Measurements from ENCODE around the gene DENND1B.
A peak's percentile ranks its signal among the peaks of the same experiment; 100 is the strongest.

Gene DENND1B, protein sequence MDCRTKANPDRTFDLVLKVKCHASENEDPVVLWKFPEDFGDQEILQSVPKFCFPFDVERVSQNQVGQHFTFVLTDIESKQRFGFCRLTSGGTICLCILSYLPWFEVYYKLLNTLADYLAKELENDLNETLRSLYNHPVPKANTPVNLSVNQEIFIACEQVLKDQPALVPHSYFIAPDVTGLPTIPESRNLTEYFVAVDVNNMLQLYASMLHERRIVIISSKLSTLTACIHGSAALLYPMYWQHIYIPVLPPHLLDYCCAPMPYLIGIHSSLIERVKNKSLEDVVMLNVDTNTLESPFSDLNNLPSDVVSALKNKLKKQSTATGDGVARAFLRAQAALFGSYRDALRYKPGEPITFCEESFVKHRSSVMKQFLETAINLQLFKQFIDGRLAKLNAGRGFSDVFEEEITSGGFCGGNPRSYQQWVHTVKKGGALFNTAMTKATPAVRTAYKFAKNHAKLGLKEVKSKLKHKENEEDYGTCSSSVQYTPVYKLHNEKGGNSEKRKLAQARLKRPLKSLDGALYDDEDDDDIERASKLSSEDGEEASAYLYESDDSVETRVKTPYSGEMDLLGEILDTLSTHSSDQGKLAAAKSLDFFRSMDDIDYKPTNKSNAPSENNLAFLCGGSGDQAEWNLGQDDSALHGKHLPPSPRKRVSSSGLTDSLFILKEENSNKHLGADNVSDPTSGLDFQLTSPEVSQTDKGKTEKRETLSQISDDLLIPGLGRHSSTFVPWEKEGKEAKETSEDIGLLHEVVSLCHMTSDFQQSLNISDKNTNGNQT

GRCh38 chr1:197775282-197776262 is at the start of gene DENND1B:
Gene DENND1B (minus strand): TSS chr1:197775480. CDS start chr1:197775155, 325 bp downstream.
- DNase-seq = peak; percentile 59

DNA sequence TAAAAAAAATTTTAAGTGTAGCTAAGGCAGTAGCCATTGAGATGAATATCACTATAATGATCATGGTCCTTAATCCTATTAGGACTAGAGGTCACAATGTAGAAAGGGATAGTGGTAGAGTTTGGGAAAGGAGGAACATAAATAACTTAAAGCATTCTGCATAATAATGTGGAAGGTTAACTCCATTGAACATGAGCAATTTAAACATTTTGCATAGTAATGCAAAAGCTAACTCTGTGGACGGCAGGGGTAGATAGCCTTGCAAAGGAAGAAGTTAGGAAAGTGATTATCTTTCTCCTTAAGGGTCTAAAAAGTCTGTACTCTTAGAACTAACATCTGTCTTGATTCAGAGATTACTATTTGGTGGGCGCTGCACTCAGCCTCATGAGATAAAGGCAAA is 39.0 kb upstream of the DENND1B start:
- no peak for DNase-seq

DNA sequence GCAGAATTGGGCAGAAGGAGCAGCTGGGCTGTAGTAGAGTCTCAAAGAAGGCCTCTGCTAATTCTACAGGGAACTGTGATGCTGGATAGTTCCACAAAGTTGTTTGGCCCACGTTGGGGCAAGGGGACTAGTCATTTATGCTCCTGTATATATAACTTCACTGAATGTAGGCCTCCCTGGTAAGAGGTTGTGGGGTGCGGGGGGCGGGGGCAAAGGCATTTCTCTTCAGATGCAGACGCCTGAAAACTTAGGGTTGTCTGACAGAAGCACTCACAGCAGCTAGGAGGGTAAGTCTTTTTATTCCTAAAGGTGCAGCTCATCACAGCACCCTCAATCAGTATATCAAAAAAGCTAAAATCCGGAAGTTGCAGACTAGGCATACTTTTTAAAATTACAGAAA is 38.5 kb upstream of the DENND1B start:
- DNase-seq = no peak

- no peak for DNase-seq
These were observed 36.5 kb upstream of the DENND1B start for GRCh38 chr1:197811769-197812168.

GRCh38 chr1:197810812-197811211 is 35.5 kb upstream of the DENND1B start:
- no peak for DNase-seq

DNA sequence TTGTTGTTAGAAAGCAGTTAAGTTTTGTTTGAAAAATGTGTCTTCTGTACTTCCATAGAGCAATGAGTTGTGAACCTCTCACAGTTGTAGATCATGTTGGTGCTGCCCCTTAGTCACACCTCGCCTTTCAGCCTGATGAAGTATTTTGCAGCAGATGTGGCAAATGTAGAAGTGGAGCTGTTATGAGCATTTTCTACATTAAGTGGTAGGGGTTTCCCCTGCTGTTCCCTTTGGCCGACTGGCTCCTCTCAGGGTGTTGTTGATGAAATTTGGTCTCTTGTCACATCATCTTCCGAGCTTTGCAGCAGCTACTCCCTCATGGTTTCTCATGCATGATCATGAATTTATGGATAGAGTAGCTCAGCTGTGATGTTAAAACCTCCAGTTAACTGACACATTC is 33.6 kb upstream of the DENND1B start:
- DNase-seq = no peak

DNA sequence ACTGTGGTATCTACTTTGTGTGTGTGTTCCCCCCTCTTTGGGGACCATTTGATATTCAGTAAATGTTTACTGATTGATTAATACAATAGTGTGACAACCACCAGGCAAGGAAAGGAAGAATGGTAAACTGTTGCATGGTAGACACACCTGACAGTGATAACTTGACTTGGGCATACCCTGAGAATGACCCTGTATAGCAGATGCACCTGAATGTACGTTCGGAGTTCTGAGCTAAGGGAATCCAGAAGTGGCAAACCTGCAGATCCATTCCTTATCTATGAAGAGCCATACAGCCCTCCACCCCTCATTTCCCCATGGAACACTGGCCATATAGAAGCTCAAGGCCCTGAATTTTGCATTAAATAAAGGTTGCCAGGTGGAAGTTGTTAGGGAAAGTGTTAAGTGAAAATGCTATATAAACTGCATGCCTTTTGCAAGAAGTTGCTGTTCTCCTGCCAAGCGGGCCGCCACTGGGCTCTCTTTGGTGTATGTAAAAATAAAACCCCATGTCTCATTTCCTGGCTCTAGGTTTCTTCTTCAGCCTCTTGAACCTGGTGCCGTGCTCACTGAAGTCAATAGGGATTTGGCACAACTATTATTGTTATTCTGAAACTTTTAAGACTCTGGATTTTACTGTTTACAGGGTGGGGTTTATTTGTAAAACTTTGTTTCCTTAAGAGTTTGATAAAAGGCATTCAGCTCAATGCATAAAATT is 32.6 kb upstream of the DENND1B start:
- no peak for DNase-seq

DNA sequence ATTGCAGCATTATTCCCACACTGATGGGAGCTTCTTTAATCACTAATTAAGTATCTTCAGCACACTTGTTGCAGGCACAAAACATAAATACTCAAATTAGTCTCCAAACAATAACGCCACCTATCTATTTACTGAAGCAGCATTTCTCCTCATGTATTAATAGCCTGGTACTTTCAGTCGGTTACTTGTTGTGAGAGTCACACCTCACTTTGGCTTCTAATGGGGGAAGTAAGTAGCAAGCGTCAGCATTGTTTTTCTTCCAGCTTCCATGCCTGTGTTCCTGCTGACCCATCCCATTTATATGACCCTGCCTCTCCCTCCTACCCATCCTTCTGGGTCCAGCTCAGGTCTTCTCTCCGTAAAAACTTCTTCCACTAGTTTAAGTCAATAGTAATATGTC is 31.9 kb upstream of the DENND1B start:
- no peak for DNase-seq

DNA sequence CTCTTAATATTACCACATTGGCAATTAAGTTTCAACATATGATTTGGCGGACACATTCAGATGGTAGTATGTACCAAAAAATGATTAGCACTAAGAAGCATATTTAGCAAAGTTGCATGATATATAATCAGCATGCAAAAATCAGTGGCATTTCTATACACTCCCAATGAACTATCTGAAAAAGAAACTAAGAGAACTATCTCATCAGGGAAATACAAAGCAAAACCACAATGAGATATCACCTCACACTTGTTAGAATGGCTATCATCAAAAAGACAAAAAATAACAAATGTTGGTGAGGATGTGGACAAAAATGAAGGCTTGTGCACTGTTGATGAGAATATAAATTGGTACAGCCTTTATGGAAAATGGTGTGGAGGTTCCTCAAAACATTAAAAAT is 31.4 kb upstream of the DENND1B start:
- no peak for DNase-seq

DNA sequence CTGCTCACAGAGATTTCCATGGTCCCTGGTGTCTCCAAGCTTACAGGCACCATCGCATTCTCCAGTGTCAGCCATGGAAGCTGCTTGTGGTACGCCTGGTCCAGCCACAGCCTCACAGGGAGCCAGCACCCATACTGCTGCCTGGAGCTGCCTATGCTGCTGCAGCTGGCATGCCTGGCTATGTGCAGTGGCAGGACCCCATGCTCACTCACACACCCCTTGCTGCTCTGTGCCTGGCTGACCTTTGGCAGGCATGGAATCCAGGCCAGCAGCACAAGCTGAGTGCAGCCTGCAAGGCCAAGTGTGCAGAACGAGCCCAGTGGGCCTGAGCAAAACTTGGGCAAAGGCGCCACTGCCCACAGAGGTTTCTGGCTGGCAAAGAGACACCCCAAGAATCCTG is 26.4 kb upstream of the DENND1B start:
- DNase-seq = no peak

DNA sequence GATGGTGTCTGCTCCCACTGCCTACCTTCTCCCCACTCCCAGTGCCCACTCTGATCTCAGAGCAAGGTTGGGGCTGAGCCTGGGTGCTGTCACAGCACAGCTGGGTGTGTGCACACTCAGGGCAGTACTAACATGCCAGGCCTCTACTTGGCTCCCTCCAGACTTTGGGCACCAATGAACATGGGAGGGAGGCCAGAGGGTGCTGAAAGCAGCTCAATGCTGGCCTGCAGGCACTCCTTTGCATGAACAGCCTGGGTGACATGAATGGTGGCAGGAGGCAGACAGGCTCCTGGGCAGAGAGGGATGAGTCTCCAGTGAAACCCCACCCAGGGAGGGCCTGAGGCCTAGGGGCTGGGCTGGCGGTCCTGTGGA is 25.8 kb upstream of the DENND1B start:
- DNase-seq = no peak

DNA sequence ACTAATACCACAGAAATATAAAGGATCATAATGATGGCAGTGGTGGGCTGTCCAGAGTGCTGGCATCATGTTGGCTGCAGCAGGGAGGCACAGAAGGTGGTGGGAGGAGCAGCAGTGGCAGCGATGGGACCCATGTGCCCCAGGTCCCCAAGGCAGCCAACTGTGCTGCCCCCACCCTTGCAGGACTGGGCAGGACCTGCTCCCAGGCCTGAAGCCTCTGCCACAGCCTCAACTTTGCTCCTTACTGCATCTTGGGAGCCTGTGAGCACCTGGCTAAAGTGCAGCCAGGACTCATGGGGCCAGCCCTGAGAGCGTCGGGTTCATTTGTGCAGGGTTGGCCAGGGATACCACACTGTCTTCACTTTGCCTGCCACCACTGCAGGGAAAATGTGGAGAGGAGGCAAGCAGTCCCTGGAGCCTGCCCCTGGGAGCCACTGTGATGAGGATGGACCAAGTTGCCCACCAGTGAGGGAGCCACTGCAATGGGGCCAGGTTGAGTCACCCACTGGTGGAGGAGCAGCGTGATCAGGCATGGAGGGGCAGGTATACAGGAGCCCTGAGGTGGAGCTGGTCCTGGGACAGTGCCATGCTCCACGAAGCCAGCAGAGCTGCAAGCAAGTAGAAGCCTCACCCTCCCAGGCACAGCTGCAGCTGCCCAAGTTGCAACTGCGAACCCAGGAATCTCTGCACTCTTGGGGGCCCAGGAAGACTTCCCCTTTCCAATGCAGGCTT is 25.3 kb upstream of the DENND1B start:
- DNase-seq = no peak

DNA sequence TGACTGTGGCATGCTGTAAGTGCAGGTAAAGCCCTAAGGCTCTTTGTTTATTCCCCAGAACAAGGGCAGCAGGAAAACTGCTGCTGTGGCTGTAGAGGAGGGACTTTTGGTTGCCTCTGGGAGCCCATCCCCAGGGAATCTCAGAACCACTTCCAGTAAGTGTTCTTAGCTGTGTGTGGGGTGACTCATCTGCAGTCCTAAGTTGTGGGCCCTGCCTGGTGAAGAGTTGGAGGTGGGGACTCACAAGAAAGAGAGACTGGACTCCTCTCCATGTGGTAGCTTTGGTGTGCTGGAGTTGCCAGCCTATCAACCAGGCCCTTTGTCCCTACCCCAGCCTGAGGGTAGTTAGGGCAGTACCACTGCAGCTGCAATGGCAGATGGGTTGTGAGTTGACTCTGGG is 24.0 kb upstream of the DENND1B start:
- DNase-seq = no peak

GRCh38 chr1:197798492-197798891 is 23.2 kb upstream of the DENND1B start:
- no peak for DNase-seq

DNA sequence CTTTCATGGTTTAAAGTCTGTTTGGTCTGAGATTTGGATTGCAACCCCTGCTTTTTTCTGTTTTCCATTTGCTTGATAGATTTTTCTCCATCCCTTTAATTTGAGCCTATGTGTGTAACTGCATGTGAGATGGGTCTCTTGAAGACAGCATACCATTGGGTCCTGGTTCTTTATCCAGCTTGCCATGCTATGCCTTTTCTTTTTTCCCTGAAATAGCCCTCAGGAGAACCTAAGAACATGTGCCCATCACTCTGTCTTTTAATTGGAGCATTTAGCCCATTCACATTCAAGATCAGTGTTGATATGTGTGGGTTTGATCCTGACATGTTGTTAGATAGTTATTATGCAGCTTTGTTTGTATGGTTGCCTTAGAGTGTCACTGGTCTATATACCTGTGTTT is 21.7 kb upstream of the DENND1B start:
- no peak for DNase-seq

DNA sequence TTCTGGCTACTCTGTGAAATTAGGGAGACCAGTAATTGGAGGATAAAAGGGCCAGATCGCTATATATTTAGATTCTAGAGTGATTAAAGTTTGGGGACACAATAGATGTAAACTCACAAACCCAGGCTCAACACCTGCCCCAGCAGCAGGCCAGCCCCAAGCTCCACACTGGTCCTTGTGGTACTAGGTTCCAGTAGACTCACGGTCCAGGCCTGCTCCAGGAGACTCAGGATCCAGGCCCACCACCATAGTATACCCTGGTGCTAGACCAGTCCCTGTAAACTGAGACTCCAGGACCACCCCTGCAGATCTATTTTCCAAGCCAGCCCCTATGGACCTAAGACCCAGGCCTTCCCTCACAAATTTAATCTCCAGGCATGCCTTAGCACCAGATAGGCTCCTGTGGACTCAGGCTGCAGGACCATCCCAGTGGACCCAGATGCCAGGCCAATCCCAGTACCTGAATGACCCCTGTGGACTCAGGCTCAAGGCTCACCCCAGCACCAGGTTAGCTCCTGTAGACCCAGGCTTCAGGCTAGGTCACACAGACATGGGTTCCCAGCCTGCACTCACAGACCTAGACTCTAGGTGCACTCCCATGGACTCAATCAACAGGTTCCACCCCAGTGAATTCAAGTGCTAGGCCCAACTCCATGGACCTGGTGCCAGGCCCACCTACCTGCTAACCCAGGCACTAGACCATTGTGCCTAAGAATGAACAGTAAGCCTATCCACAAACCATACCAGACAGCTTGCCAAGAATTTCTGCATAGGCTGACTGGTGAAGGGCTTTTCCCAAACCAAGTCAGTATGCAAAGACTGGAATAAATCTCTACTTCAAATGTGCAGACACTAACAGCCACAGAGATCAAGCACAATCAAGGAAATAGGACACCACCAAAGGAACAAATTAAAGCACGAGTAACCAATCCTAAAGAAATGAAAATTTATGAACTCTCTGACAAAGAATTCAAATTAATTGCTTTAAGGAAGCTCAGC is 13.8 kb upstream of the DENND1B start:
- DNase-seq = no peak

DNA sequence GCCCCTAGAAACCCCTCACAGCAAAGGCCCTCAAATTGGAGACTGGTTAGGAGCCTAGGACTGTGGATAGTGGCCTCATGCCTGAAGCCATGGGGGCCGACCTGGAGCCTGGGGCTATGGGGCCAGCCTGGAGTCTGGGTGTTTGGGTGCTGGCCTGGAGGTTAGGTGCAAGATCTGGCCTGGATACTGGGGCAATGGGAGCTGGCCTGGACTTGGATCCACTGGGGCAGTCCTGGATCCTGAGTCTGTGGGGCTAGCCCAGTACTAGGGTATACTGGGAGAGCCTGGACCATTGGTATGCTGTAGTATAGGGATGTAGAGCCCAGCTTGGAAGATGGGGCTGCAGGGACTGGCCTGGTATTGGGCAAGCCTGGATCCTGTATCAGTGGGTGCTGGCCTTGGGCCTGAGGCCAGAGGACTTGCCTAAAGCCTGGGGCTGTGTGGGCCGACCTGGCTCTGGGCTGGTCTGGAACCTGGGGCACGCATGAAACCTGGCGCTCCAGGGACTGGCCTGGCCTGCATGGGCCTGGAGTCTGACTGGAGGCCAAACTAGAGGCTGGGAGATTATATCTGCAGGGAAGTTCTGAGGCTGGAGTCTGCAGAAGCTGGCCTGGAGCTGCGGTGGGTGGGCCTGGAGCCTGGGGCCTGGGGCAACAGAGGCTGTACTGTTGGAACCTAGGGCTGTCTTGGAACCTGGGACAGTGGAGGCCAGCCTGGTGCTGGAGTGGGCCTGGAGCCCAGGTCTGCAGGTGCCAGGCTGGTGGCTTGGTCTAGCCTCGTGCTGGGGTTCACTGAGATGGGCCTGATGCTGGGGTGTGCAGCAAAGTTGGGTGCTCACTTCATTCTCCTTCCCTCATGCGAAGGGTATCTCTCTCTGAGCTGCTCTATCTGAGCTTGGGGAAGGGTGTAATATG is 12.6 kb upstream of the DENND1B start:
- no peak for DNase-seq

DNA sequence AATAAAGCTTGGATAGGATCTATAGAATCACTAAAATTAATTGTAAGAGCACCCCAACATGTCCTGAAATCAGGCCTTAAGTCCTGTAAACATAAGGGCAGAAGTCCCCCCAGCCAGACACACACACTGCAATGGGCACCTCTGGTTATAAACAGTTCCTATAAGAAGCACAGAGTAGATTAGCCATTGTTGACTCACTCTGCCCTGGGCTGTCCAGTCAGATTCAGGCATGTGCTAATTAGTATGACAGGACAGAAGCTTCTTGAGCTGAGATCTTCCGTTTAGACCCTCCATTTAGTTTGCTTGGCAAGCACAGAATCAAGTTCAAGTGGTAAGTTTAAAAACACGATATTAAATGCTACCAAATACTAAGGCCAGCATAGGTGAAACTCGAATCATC is 11.8 kb upstream of the DENND1B start:
- DNase-seq = no peak

DNA sequence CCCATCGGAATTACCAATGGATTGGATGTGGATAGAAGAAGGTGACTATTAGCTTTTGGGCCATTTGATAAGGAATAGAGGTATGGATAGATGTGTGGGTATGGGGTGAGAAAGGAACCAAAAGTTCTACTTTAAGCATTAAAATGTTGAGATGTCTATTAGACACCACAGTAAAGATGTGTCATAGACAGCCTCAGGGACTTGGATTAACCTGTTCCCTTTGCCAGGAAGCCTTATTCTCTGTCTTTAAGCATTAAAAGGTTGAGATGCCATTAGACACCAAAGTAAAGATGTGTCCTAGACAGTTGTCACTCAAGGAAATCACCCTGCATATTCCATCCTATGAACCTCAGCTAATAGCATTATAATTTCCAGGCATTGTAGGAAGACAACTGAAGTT is 11.0 kb upstream of the DENND1B start:
- no peak for DNase-seq

All from NCI-H510A (cell line).